ENCODE data around the gene GPR89A. TPM values are rescaled to one million over a fixed set of nuclear protein-coding genes. Genes with fewer than 3 reads are reported as not detected.
"Not testable (repeated sequence)": the region's sequence is repeated elsewhere in the genome, so short reads cannot be mapped to it uniquely, and the experiment has no call there.

GPR89A gene
- total RNA-seq, 1 donor from 2014 or later, result 12.3 TPM

DNA sequence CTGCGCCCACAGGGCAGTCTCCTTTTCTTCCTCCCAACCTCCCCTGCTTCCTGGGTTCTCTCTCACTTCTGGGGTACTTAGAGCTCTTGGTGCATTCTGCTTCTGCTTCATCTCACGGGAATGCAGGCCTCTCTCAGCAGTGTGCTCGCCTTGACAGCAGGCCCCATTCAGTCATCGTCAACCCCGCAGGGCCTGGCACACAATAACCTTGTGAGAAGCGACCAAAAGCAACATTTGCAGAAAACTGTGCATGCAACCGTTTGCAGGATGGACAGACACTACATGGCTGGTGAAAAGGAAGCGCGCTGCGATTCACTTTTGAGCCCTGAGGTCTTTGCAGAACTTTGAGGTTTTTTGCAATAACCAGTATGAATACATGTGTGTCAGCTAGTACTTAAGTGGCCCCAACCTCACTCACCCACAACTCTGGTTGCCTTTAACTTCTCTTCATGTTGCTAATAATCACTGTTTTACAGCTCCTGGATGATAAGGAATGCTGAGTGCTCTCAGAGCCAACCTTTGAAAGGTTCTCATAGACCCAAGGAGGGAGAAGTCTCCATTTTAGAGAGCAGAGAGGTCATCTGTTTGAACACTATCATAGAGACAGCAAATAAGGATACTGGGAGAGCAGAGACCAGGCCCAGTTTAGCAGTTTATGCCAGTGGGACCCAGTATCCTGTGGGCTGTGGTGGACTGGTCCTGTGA is 109.0 kb downstream of the GPR89A start:
- H3K4me3 ChIP-seq, result no peak overlapping the region
- no peak for TF ChIP-seq CTCF (IDR thresholded peaks at IDR 0.05)
- no peak for DNase-seq (ENCODE audit: low spot score in 2 of 2)
- peaks cover 3 to 7% of the 10 kb centered on the region in 2 donors for H3K4me1 ChIP-seq
- H3K27ac ChIP-seq, result no peak overlapping the region
- H3K9me3 ChIP-seq, result no peaks in the 10 kb centered on the region
- intact Hi-C loops (cut with DNase I), result no loop called here
- no peaks in the 10 kb centered on the region for H3K36me3 ChIP-seq
- no peaks in the 10 kb centered on the region for H3K27me3 ChIP-seq

- TF ChIP-seq CTCF (IDR thresholded peaks at IDR 0.05), result no peak
- DNase-seq (ENCODE audit: low spot score in 2 of 2), result no peak
Measured at GRCh38 chr1:145717833-145718232, 110.0 kb downstream of the GPR89A start.

GRCh38 chr1:145718465-145718864 is 110.7 kb downstream of the GPR89A start:
- intact Hi-C loops (cut with DNase I); H3K36me3 ChIP-seq; H3K4me1 ChIP-seq; DNase-seq (ENCODE audit: low spot score in 2 of 2); H3K27ac ChIP-seq; H3K9me3 ChIP-seq; H3K4me3 ChIP-seq; H3K27me3 ChIP-seq: not testable (repeated sequence)

More at GRCh38 chr1:145717833-145718232, 110.0 kb downstream of the GPR89A start:
- Histone ChIP-seq H3K4me1 (peaks cover 3 to 7% of the 10 kb centered on the region in 2 donors), H3K4me3 (no peak overlapping the region), H3K27me3 (no peaks in the 10 kb centered on the region), H3K9me3 (no peaks in the 10 kb centered on the region), H3K27ac (no peak overlapping the region), H3K36me3 (no peaks in the 10 kb centered on the region)
- intact Hi-C loops (cut with DNase I), result no loop called here

GRCh38 chr1:145719230-145720079 is 111.7 kb downstream of the GPR89A start, which contains the start of gene CD160:
TSS of gene CD160 (plus strand) at chr1:145719499. CDS start at chr1:145728328, 8,829 bp downstream.
- Histone ChIP-seq H3K9me3 (no peaks in the 10 kb centered on the region), H3K4me3 (no peak within 1 kb of the TSS), H3K36me3 (no peaks in the 10 kb centered on the region), H3K4me1 (peaks cover 3 to 7% of the 10 kb centered on the region in 2 donors), H3K27me3 (no peaks in the 10 kb centered on the region), H3K27ac (no peak within 1 kb of the TSS)
- intact Hi-C loops (cut with DNase I), result no loop called here
- TF ChIP-seq CTCF (IDR thresholded peaks at IDR 0.05), result no peak
- no peak for DNase-seq (ENCODE audit: low spot score in 2 of 2)

Other genes with a start within 250 kb of the GPR89A start
- gene NBPF20, start 182.4 kb upstream of the GPR89A start, total RNA-seq, result 2.0 TPM
- not detected for gene PDZK1, start 99.4 kb downstream of the GPR89A start, total RNA-seq
- not detected for gene CD160, start 111.5 kb downstream of the GPR89A start, total RNA-seq
- 16.5 TPM for gene RNF115, start 216.1 kb downstream of the GPR89A start, total RNA-seq
- gene POLR3C, start 216.2 kb downstream of the GPR89A start, total RNA-seq, result 18.9 TPM
- not detected for gene NUDT17, start 237.6 kb downstream of the GPR89A start, total RNA-seq